Middle frontal gyrus (tissue), 1 donor: ENCODE data around the gene MORC3.
A peak's percentile ranks its signal among the peaks of the same experiment; 100 is the strongest.
"Not testable (repeated sequence)": the region's sequence is repeated elsewhere in the genome, so short reads cannot be mapped to it uniquely, and the experiment has no call there.

Source experiments
- DNase-seq: peaks from one replicate; pipeline ENCODE4 v3.0.0-alpha.2; 2015; ENCODE audit warnings: low spot score; ENCODE audit errors: extremely low spot score

MORC3 gene

DNA sequence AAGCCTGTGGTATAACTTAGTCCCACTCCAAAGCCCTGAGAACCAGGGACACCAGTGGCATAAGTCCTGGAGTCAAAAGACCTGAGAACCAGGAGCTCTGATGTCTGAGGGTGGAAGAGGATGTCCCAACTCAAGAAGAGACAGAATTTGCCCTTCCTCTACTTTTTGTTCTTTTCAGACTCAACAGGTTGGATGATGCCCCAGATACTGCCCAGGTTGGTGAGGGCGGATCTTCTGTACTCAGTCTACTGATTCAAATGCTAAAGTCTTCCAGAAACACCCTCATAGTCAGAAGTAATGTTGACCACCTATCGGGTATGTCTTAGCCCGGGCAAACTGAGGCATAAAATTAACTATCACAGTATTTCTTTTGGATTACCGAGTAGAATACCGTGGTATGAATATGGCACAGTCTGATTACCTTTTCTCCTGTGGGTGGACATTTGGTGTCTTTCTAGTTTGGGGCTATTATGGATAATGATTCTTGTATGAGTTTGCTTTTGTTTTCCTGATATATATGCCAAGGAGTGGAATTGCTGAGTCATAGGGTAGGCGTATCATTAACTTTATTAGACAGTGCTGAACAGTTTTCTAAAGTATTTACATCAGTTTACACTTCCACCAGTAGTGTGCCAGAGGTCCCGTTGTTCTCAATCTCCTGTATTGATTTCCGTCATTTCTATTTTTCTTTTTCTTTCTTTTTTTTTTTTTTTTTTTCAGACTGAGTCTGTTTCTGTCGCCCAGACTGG, 62.0 kb downstream of the MORC3 start:
- no peak for DNase-seq

DNA sequence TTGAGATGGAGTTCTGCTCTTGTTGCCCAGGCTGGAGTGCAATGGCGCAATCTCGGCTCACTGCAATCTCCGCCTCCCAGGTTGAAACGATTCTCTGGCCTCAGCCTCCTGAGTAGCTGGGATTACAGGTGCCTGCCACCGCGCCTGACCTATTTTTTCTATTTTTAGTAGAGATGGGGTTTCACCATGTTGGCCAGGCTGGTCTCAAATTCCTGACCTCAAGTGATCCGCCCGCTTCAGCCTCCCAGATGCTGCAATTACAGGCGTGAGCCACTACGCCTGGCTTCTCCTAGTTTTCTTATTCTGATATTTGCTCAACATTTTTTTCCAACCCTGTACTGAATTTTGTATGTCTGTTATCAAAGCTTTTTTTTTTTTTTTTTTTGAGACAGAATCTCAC, 62.7 kb downstream of the MORC3 start:
- DNase-seq, result not testable (repeated sequence)

DNA sequence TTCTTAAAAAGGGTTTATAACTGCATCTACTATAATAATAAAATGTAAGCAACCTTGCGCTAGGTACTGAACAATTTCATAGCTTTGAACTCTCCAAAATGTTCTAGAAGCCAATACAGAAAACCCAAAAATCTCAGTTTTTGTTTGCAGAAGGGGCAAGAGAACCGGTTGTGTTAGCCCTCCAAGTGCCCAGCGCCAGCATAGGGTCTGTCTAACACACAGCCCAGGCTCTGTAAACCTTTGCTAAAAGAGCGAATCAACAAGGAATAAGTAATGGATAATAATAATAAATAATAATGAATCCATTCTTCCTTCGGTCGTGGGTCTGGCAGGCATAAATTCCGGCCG, 64.9 kb downstream of the MORC3 start:
- DNase-seq, result no peak

- DNase-seq, result peak; percentile 34
Measured at GRCh38 chr21:36385233-36386030, 65.4 kb downstream of the MORC3 start, which contains the start of gene CHAF1B. Gene CHAF1B (plus strand): TSS chr21:36385392. CDS start chr21:36386137, 745 bp downstream.

- DNase-seq, result no peak
Measured at GRCh38 chr21:36386031-36386642, 66.1 kb downstream of the MORC3 start.

GRCh38 chr21:36388096-36388495, 68.1 kb downstream of the MORC3 start:
- no peak for DNase-seq

DNA sequence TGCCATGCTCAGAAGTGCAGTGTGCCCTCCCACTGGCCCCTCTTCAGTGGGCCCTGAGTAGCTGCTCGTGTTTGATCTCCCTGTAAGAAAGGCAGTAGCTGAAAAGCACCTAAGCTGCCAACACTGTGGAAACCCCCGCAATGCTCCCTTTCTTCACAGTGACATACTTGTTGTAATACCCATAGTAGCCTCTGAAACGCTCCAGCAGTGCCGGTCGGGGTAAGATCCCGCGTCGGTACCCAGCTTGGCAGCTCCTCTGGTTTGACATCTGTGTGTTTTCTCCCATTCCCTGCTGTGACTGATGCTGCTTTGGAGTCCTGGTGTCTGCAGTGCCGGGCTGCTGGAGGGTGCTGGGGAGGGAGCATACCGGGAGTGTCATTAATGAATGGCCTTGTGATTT, 68.8 kb downstream of the MORC3 start:
- no peak for DNase-seq

DNA sequence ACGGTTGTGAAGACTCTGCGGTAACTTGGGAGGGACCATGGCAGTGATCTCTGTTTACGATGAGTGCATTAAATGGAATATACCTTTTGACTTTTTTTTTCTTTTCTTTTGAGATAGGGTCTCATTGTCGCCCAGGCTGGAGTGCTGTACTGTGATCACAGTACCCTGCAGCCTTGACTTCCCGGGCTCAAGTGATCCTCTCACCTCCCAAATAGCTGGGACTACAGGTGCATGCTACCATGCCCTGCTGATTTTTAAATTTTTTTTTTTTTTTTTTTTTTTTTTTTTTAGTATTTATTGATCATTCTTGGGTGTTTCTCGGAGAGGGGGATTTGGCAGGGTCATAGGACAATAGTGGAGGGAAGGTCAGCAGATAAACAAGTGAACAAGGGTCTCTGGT, 71.7 kb downstream of the MORC3 start:
- not testable (repeated sequence) for DNase-seq

GRCh38 chr21:36395353-36396111, 75.5 kb downstream of the MORC3 start:
- no peak for DNase-seq

GRCh38 chr21:36396325-36396724, 76.3 kb downstream of the MORC3 start:
- no peak for DNase-seq

- DNase-seq, result no peak
Measured at GRCh38 chr21:36396971-36397370, 77.0 kb downstream of the MORC3 start.

DNA sequence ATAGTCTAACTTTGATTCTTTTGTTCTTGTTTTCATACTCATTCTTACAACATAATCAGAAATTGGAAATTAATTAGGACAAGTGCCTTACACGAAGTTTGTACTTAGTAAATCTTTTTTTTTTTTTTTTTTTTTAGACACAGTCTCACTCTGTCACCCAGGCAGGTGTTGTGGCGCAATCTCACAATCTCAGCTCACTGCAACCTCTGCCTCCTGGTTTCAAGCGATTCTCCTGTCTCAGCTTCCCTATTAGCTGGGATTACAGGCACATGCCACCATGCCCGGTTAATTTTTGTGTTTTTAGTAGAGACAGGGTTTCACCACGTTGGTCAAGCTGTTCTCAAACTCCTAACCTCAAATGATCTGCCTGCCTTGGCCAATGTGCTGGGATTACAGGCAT, 77.6 kb downstream of the MORC3 start:
- DNase-seq, result no peak

- DNase-seq, result not testable (repeated sequence)
Measured at GRCh38 chr21:36399736-36400135, 79.7 kb downstream of the MORC3 start.

GRCh38 chr21:36400719-36401118, 80.7 kb downstream of the MORC3 start:
- DNase-seq, result no peak

GRCh38 chr21:36402339-36402738, 82.3 kb downstream of the MORC3 start:
- no peak for DNase-seq

DNA sequence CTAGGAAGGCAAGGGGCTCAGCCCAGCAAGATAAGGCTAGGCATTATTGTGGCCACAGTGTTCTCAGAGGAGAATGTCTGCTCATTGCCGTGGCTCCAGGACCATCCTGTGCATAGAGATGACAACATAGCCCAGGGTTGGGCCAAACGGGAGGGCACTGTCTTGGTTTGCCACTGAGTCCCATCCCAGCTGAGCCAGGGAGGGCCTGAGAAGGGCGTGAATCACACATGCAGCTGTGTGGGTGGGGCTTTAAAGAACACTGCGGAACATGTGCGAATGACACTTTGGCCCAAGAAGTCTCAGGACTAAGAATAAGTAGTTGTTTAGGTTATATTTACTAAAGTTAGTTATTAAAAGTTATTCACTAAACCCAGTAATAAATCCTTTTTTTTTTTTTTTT, 83.7 kb downstream of the MORC3 start:
- DNase-seq, result no peak

DNA sequence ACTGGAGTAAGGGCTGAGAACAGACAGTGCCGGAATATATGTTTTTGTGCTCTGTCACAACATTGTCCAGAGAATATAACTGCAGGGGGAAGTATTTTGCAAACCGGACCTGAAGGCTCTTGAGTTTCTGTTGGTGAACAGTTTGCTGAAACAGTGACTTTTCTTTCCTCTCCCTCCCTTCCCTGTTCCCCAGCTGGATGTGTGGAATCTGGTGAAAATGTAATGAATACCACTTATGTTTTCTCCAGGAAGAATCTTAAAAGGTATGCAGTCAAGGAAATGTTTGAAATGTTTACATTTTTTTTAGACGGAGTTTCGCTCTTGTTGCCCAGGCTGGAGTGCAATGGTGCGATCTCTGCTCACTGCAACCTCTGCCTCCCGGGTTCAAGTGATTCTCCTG, 88.6 kb downstream of the MORC3 start:
- DNase-seq, result no peak

DNA sequence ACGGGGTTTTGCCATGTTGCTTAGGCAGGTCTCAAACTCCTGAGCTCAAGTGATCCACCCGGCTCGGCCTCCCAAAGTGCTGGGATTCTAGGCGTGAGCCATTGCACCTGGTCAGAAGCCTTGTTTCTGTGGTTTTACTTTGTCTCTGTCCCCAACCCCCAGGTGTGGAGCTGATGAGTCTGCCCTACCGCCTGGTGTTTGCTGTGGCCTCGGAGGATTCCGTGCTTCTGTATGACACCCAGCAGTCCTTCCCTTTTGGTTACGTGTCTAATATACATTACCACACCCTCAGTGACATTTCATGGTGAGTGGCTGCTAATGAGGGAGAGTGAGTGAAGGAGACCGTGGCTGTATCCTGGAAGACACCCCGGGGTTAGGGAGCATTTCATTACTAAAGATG, 91.3 kb downstream of the MORC3 start:
- DNase-seq, result no peak

- DNase-seq, result no peak
Measured at GRCh38 chr21:36412916-36413315, 92.9 kb downstream of the MORC3 start.

- no peak for DNase-seq
Measured at GRCh38 chr21:36415375-36415774, 95.4 kb downstream of the MORC3 start.

- DNase-seq, result no peak
Measured at GRCh38 chr21:36419241-36419640, 99.2 kb downstream of the MORC3 start.

DNA sequence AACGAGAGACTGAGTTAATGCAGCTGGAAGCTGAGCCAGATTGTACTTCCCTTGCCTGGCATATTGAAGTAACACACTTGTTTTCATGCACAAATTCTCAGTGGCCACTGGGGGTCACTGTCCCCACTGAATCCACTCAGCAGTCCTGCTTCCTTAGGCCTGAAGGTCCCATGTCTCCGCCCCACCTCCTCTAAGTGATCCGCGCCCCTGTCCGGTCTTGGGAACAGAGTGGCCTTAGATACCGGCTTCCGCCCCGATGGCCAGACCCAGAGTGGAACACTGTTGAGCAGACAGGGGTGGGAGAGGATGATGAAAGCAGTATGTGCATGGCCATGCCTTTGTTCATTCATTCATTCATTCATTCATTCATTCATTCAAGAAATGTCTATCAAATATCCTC, 100.0 kb downstream of the MORC3 start:
- DNase-seq, result peak; percentile 14
